Glutamatergic neuron (in vitro differentiated cells): ENCODE data around the gene GNAI3. TPM values are rescaled to one million over a fixed set of nuclear protein-coding genes. Genes with fewer than 3 reads are reported as not detected.

Source experiments
- DNase-seq: peaks from one replicate; pipeline ENCODE4 v3.0.0; 2022
- H3K27ac Mint-ChIP-seq: one replicate; pipeline ENCODE4 v1.8.0; 2020; ENCODE audit warnings: mild to moderate bottlenecking, mixed read lengths, inconsistent platforms; ENCODE audit not compliant: unreplicated experiment
- H3K27me3 Mint-ChIP-seq: one replicate; pipeline ENCODE4 v1.8.0; 2020; ENCODE audit warnings: mild to moderate bottlenecking, moderate library complexity, mixed read lengths, inconsistent platforms; ENCODE audit not compliant: unreplicated experiment
- H3K36me3 Mint-ChIP-seq: one replicate; pipeline ENCODE4 v1.8.0; 2020; ENCODE audit warnings: mild to moderate bottlenecking, mixed read lengths, inconsistent platforms; ENCODE audit not compliant: unreplicated experiment
- H3K4me1 Mint-ChIP-seq: one replicate; pipeline ENCODE4 v1.8.0; 2020; ENCODE audit warnings: mild to moderate bottlenecking, low read depth, mixed read lengths, inconsistent platforms; ENCODE audit not compliant: unreplicated experiment
- H3K4me3 Mint-ChIP-seq: one replicate; pipeline ENCODE4 v1.8.0; 2020; ENCODE audit warnings: mild to moderate bottlenecking, mixed read lengths, inconsistent platforms; ENCODE audit not compliant: unreplicated experiment
- H3K9me3 Mint-ChIP-seq: one replicate; pipeline ENCODE4 v1.8.0; 2020; ENCODE audit warnings: mild to moderate bottlenecking, moderate library complexity, mixed read lengths, inconsistent platforms; ENCODE audit not compliant: unreplicated experiment
- CTCF ChIP-seq: fragments of 200-600 bp; sonication (generic); IDR thresholded peaks from one replicate; pipeline ENCODE4 v1.5.0; 2021; ENCODE audit not compliant: partially characterized antibody, unreplicated experiment
- total RNA-seq: library from RNA; stranded (reverse); fragmentation: NEBNext Ultra II Directional; extraction: Animal tissue kit (Norgen Biotek cat#: 25700); gene quantifications from one replicate; pipeline ENCODE4 v1.2.1, GENCODE V29; 2021; ENCODE audit not compliant: unreplicated experiment

The GNAI3 gene
- total RNA-seq, 1 donor from 2014 or later = 13.8 TPM

- no peak for DNase-seq
- Mint-ChIP-seq H3K27me3 (peaks cover 3% of the 10 kb centered on the region), H3K27ac (no peak overlapping the region), H3K36me3 (no peaks in the 10 kb centered on the region), H3K9me3 (peaks cover 2% of the 10 kb centered on the region), H3K4me1 (peaks cover 7% of the 10 kb centered on the region), H3K4me3 (no peak overlapping the region)
- no peak for TF ChIP-seq CTCF
Measured at GRCh38 chr1:109639063-109639840, 90.8 kb downstream of the GNAI3 start.

- DNase-seq = no peak
- Mint-ChIP-seq H3K27ac (no peak overlapping the region), H3K9me3 (peaks cover 2% of the 10 kb centered on the region), H3K4me3 (no peak overlapping the region), H3K36me3 (no peaks in the 10 kb centered on the region), H3K27me3 (peaks cover 3% of the 10 kb centered on the region), H3K4me1 (peaks cover 7% of the 10 kb centered on the region)
- TF ChIP-seq CTCF = no peak
Measured at GRCh38 chr1:109639841-109640184, 91.4 kb downstream of the GNAI3 start.

GRCh38 chr1:109640285-109640865, 92.0 kb downstream of the GNAI3 start:
- no peak overlapping the region for H3K27ac Mint-ChIP-seq
- no peaks in the 10 kb centered on the region for H3K36me3 Mint-ChIP-seq
- DNase-seq = peak; percentile 95
- H3K4me1 Mint-ChIP-seq = peaks cover 7% of the 10 kb centered on the region
- TF ChIP-seq CTCF = peak; percentile 98
- H3K4me3 Mint-ChIP-seq = no peak overlapping the region
- peaks cover 3% of the 10 kb centered on the region for H3K27me3 Mint-ChIP-seq
- peaks cover 2% of the 10 kb centered on the region for H3K9me3 Mint-ChIP-seq

- Mint-ChIP-seq H3K27me3 (peaks cover 3% of the 10 kb centered on the region), H3K4me1 (peaks cover 7% of the 10 kb centered on the region), H3K4me3 (no peak overlapping the region), H3K36me3 (no peaks in the 10 kb centered on the region), H3K27ac (no peak overlapping the region), H3K9me3 (peaks cover 4% of the 10 kb centered on the region)
- DNase-seq = no peak
- no peak for TF ChIP-seq CTCF
Measured at GRCh38 chr1:109641078-109641740, 92.8 kb downstream of the GNAI3 start.

GRCh38 chr1:109641861-109642260, 93.4 kb downstream of the GNAI3 start:
- no peak for TF ChIP-seq CTCF
- no peak for DNase-seq
- Mint-ChIP-seq H3K36me3 (no peaks in the 10 kb centered on the region), H3K9me3 (peaks cover 4% of the 10 kb centered on the region), H3K27me3 (peaks cover 3% of the 10 kb centered on the region), H3K4me1 (peaks cover 7% of the 10 kb centered on the region), H3K4me3 (no peak overlapping the region), H3K27ac (no peak overlapping the region)
